B cell (primary cell): ENCODE results near the gene NIPBL. TPM values are rescaled to one million over a fixed set of nuclear protein-coding genes. Genes with fewer than 3 reads are reported as not detected.
A peak's percentile ranks its signal among the peaks of the same experiment; 100 is the strongest.

Experiments
- ATAC-seq: fragments of 200-7000 bp; cut with Tn5 transposase; one replicate; pipeline ENCODE4 v1.10.0; 2021; ENCODE audit warnings: low read depth, mild to moderate bottlenecking, moderate number of reproducible peaks, moderate library complexity
- CTCF ChIA-PET: fragments of 350-600 bp; sonication (Branson Sonifier 250); formaldehyde crosslinking; loops from one replicate; lab custom pipeline; 2021; ENCODE audit warnings: antibody characterized with exemption, inconsistent platforms; lab: Charles Lee
- POLR2A ChIA-PET: fragments of 350-600 bp; sonication (Branson Sonifier 250); formaldehyde crosslinking; loops from one replicate; lab custom pipeline; 2021; ENCODE audit warnings: antibody characterized with exemption; lab: Charles Lee
- DNase-seq: peaks from one replicate; pipeline ENCODE4 v3.0.0; 2013
- H2AFZ ChIP-seq: 2 replicates; pipeline ENCODE4 v1.6.1; 2012; ENCODE audit warnings: mild to moderate bottlenecking, low read depth, low read length; ENCODE audit not compliant: insufficient read depth, poor library complexity, severe bottlenecking
- H3K27ac ChIP-seq, 2 donors: 1 replicate in 1 of 2; 2 replicates in 1 of 2; pipeline ENCODE4 v1.5.1; 2012 to 2013; ENCODE audit warnings: low read length in 2 of 2, mild to moderate bottlenecking in 2 of 2, moderate library complexity in 1 of 2
- H3K27me3 ChIP-seq, 4 experiments: fragments of 200-600 bp in 1 of 4; sonication (generic) in 1 of 4; replicated peaks in 1 of 4; 1 replicate in 2 of 4; 2 replicates in 2 of 4; pipeline versions ENCODE4 v1.6.1 to v1.7.0; 2013 to 2016; ENCODE audit warnings: low read length in 3 of 4, mild to moderate bottlenecking in 2 of 4, mixed read lengths in 1 of 4, moderate library complexity in 1 of 4; ENCODE audit not compliant: insufficient read depth in 4 of 4, control insufficient read depth in 3 of 4; ENCODE audit errors: control extremely low read depth in 1 of 4
- H3K36me3 ChIP-seq, 2 experiments: replicated peaks in 1 of 2; 1 replicate in 1 of 2; 2 replicates in 1 of 2; pipeline versions ENCODE4 v1.6.1 to v1.7.1; 2013; ENCODE audit warnings: low read length in 1 of 2; ENCODE audit not compliant: insufficient read depth in 2 of 2, control insufficient read depth in 1 of 2; ENCODE audit errors: control extremely low read depth in 1 of 2, extremely low read depth in 1 of 2
- H3K4me1 ChIP-seq, 2 donors: fragments of 200-600 bp in 1 of 2; sonication (generic) in 1 of 2; 1 replicate in 1 of 2; 2 replicates in 1 of 2; pipeline versions ENCODE4 v1.5.1 to v1.6.1; 2013 to 2017; ENCODE audit warnings: low read length in 2 of 2; ENCODE audit not compliant: control insufficient read depth in 2 of 2, insufficient read depth in 2 of 2
- H3K4me2 ChIP-seq: replicated peaks from 2 replicates; pipeline ENCODE3; 2012; ENCODE audit warnings: mild to moderate bottlenecking, low read depth, low read length; ENCODE audit not compliant: poor library complexity, severe bottlenecking
- H3K4me3 ChIP-seq, 5 experiments: fragments of 200-600 bp in 1 of 5; sonication (generic) in 1 of 5; 1 replicate in 3 of 5; 2 replicates in 2 of 5; pipeline versions ENCODE4 v1.5.1 to v1.7.0; 2011 to 2016; ENCODE audit warnings: low read length in 4 of 5, mild to moderate bottlenecking in 4 of 5, low read depth in 2 of 5, control low read depth in 1 of 5, moderate library complexity in 1 of 5; ENCODE audit not compliant: insufficient read depth in 1 of 5; ENCODE audit errors: control extremely low read depth in 1 of 5, extremely low read depth in 1 of 5
- H3K79me2 ChIP-seq: fragments of 200-600 bp; sonication (generic); one replicate; pipeline ENCODE4 v1.6.0; 2016; ENCODE audit warnings: low read length; ENCODE audit not compliant: control insufficient read depth, insufficient read depth
- H3K9ac ChIP-seq: fragments of 200-600 bp; sonication (generic); 2 replicates; pipeline ENCODE4 v1.6.1; 2017; ENCODE audit warnings: mild to moderate bottlenecking, low read length, moderate library complexity
- H3K9me3 ChIP-seq, 3 donors: one replicate each; pipeline versions ENCODE4 v1.6.1 to v1.7.1; 2013; ENCODE audit warnings: low read length in 2 of 3; ENCODE audit not compliant: control insufficient read depth in 2 of 3, insufficient read depth in 1 of 3; ENCODE audit errors: control extremely low read depth in 1 of 3
- H4K20me1 ChIP-seq: 2 replicates; pipeline ENCODE4 v1.6.0; 2012; ENCODE audit warnings: mild to moderate bottlenecking, low read length; ENCODE audit not compliant: insufficient read depth, control insufficient read depth, poor library complexity, severe bottlenecking
- H3K27ac Mint-ChIP-seq: one replicate; pipeline ENCODE4 v1.8.0; 2021; ENCODE audit warnings: mixed read lengths
- H3K27me3 Mint-ChIP-seq: one replicate; pipeline ENCODE4 v1.8.0; 2021; ENCODE audit warnings: mixed read lengths
- H3K4me1 Mint-ChIP-seq: one replicate; pipeline ENCODE4 v1.8.0; 2021; ENCODE audit warnings: mixed read lengths
- H3K4me3 Mint-ChIP-seq: one replicate; pipeline ENCODE4 v1.8.0; 2021; ENCODE audit warnings: mixed read lengths
- H3K9me3 Mint-ChIP-seq: one replicate; pipeline ENCODE4 v1.8.0; 2022; ENCODE audit warnings: mixed read lengths; ENCODE audit not compliant: insufficient read depth
- CTCF ChIP-seq: fragments of 200-600 bp; IDR thresholded peaks from one replicate; pipeline ENCODE4 v1.8.0; 2022; ENCODE audit warnings: antibody characterized with exemption, mild to moderate bottlenecking
- EZH2 ChIP-seq: IDR thresholded peaks from 2 replicates; pipeline ENCODE4 v1.6.1; 2012; ENCODE audit warnings: borderline replicate concordance, low read depth, mild to moderate bottlenecking, moderate library complexity, low read length; ENCODE audit not compliant: insufficient read depth, poor library complexity, severe bottlenecking
- whole genome bisulfite sequencing: methylation state at CpG from one replicate; pipeline ENCODE4 v1.1.5; 2013; ENCODE audit warnings: missing lambda C conversion rate; ENCODE audit not compliant: insufficient coverage; 5-methylcytosine and 5-hydroxymethylcytosine counted together
- intact Hi-C: fragments of 100-400 bp; cut with micrococcal nuclease; formaldehyde crosslinking; loops from one replicate; pipeline ENCODE4 v1.10.0; 2022
- polyA plus RNA-seq: library from polyadenylated mRNA; depleted of rRNA; stranded (reverse); fragments of >200 nt; gene quantifications from 2 replicates; pipeline ENCODE4 v1.2.3, GENCODE V29; 2012
- total RNA-seq, 2 donors: library from RNA; stranded (reverse); fragments of 120-200 nt in 1 of 2; gene quantifications; 1 replicate in 1 of 2; 2 replicates in 1 of 2; pipeline versions ENCODE4 v1.2.3 to v1.2.4, GENCODE V29; 2013 to 2022

Gene NIPBL
- total and polyA plus RNA-seq, 2 donors (not counting 1 experiment from before 2014, with no cell fraction given): 24.7 to 112 TPM

DNA sequence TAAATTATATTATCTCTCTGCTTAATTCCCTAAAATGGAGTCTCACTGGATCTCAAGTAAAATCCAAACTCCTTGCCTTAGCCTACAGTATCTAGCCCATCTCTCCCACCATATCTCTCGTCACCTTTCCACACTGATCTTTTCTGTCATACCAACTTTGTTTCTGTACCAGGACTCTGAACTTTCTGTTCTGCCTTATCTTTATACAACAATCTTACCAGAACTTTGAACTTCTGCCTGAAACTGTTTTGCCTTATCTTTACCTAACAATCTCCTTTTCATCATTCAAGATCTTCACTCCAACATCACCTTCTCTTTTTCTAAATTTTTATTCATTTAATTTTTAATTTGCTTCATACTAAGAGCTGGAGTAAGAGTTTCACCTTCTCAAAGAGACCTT, 233.6 kb downstream of the NIPBL start:
- Histone ChIP-seq H3K9ac (no peak overlapping the region), H3K4me3 (no peak overlapping the region), H4K20me1 (no peaks in the 10 kb centered on the region), H3K79me2 (no peaks in the 10 kb centered on the region), H2AFZ (no peak overlapping the region), H3K4me1 (peaks cover 0 to 3% of the 10 kb centered on the region in 2 donors), H3K36me3 (peaks cover 0 to 12% of the 10 kb centered on the region in 2 experiments), H3K4me2 (no peak overlapping the region), H3K9me3 (no peaks in the 10 kb centered on the region), H3K27ac (no peak overlapping the region), H3K27me3 (no peaks in the 10 kb centered on the region)
- POLR2A ChIA-PET: no interaction called here
- Mint-ChIP-seq H3K4me3 (no peak overlapping the region), H3K4me1 (peaks cover 12% of the 10 kb centered on the region), H3K9me3 (no peaks in the 10 kb centered on the region), H3K27me3 (no peaks in the 10 kb centered on the region), H3K27ac (no peak overlapping the region)
- 100% methylated on average over 1 of the region's 1 CpG for WGBS
- intact Hi-C loops: no loop called here
- TF ChIP-seq CTCF: no peak
- TF ChIP-seq EZH2: no peak
- CTCF ChIA-PET: no interaction called here
- DNase-seq: no peak
- no peak for ATAC-seq

DNA sequence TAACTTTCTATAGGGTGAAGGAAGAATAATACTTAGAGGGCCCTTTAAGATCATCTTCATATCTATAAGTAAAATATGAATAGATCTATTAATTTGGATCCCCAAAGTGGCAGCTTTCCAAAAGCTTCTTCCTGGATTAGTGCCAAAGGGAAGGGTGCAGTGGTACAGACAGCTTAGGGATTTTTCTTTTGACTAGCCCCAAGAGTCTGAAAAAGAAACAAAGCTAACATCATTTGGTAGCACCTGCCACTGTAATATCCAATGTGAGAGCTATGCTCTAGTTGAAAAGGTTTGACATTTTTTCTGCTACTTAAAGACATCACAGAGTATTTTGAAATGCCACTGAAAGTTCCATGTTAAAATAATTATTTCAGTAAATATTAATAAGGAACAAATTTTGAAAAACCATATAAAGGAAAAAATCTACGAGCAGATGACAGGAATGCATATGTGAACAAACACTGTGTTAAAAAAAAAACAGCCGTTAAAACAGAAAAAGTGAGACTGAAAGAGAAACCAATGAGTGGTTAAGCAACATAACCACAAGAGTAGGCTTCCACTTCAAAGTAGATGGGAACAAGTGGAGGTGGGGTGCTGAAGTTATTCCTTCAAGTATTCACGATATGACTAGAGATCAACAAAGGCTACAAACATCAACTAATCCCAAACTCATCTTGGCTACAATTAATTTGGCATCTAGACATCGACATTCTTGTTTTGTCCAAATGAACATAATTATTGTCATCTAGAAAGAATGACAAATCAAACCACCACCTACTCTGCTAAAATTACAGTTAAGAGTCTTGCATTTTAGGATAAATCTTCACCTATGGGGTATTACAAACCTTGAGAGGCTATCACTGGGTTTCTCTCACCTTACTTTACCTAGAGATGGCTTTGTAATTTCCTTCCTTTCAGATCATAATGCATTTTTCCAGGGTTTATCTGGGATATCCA, 235.1 kb downstream of the NIPBL start:
- H3K9ac ChIP-seq: no peak overlapping the region
- intact Hi-C loops: no loop called here
- Mint-ChIP-seq H3K27ac (no peak overlapping the region), H3K4me3 (no peak overlapping the region), H3K4me1 (peaks cover 12% of the 10 kb centered on the region), H3K27me3 (no peaks in the 10 kb centered on the region), H3K9me3 (no peaks in the 10 kb centered on the region)
- ChIA-PET CTCF (no interaction called here), POLR2A (no interaction called here)
- no peaks in the 10 kb centered on the region for H3K27me3 ChIP-seq
- H3K4me1 ChIP-seq: peaks cover 0 to 3% of the 10 kb centered on the region in 2 donors
- H3K4me3 ChIP-seq: no peak overlapping the region
- no peak for TF ChIP-seq CTCF
- no peak for TF ChIP-seq EZH2
- H3K27ac ChIP-seq: no peak overlapping the region
- H2AFZ ChIP-seq: no peak overlapping the region
- DNase-seq (peak; percentile 6), ATAC-seq (no peak)
- no peaks in the 10 kb centered on the region for H3K9me3 ChIP-seq
- WGBS: no CpG with 5 or more reads among the region's 4 CpGs
- peak overlapping the region; percentile 9 for H3K4me2 ChIP-seq
- no peaks in the 10 kb centered on the region for H4K20me1 ChIP-seq
- H3K79me2 ChIP-seq: no peaks in the 10 kb centered on the region
- peaks cover 0 to 12% of the 10 kb centered on the region in 2 experiments for H3K36me3 ChIP-seq
